NCI-H2171 treated with DMSO at 0.1 percent for 48 hours (cell line): ENCODE measurements around the gene IL4.
"Not testable (repeated sequence)": the region's sequence is repeated elsewhere in the genome, so short reads cannot be mapped to it uniquely, and the experiment has no call there.

Source experiments
- DNase-seq: peaks from one replicate; lab custom pipeline; 2025; lab: John Stamatoyannopoulos, UW

IL4 gene

GRCh38 chr5:132673939-132674630 is at the start of gene IL4:
Gene IL4 (plus strand): TSS chr5:132673989. CDS start chr5:132674051, 62 bp downstream.
- DNase-seq, result peak; percentile 55

- no peak for DNase-seq
Observed at GRCh38 chr5:132627470-132627869, 46.3 kb upstream of the IL4 start.

GRCh38 chr5:132628814-132629213 is 45.0 kb upstream of the IL4 start:
- no peak for DNase-seq

GRCh38 chr5:132629230-132629944 is 44.4 kb upstream of the IL4 start:
- no peak for DNase-seq

GRCh38 chr5:132633587-132633986 is 40.2 kb upstream of the IL4 start:
- DNase-seq, result not testable (repeated sequence)

- no peak for DNase-seq
Observed at GRCh38 chr5:132635873-132636272, 37.9 kb upstream of the IL4 start.

- no peak for DNase-seq
Observed at GRCh38 chr5:132637241-132637640, 36.5 kb upstream of the IL4 start.

GRCh38 chr5:132639706-132640130 is 34.1 kb upstream of the IL4 start:
- DNase-seq, result no peak

- DNase-seq, result no peak
Observed at GRCh38 chr5:132640613-132641012, 33.2 kb upstream of the IL4 start.

- DNase-seq, result no peak
Observed at GRCh38 chr5:132641241-132641723, 32.5 kb upstream of the IL4 start.

- DNase-seq, result no peak
Observed at GRCh38 chr5:132641841-132642240, 31.9 kb upstream of the IL4 start.

GRCh38 chr5:132644177-132644576 is 29.6 kb upstream of the IL4 start:
- no peak for DNase-seq

GRCh38 chr5:132646583-132647266 is 27.1 kb upstream of the IL4 start:
- DNase-seq, result no peak

GRCh38 chr5:132647473-132647872 is 26.3 kb upstream of the IL4 start:
- DNase-seq, result no peak

- DNase-seq, result no peak
Observed at GRCh38 chr5:132648355-132648754, 25.4 kb upstream of the IL4 start.

GRCh38 chr5:132651838-132652469 is 21.8 kb upstream of the IL4 start:
- DNase-seq, result no peak

- peak; percentile 40 for DNase-seq
Observed at GRCh38 chr5:132653716-132654115, 20.1 kb upstream of the IL4 start.

- DNase-seq, result no peak
Observed at GRCh38 chr5:132655821-132656773, 17.7 kb upstream of the IL4 start.

- no peak for DNase-seq
Observed at GRCh38 chr5:132656774-132657355, 16.9 kb upstream of the IL4 start.

GRCh38 chr5:132657676-132658380 is 16.0 kb upstream of the IL4 start, which contains the start of gene IL13:
Gene IL13 (plus strand): TSS chr5:132658173. CDS start chr5:132658187, 14 bp downstream.
- no peak for DNase-seq
